Hepatic stellate cell (primary cell): ENCODE data around the gene IFNG.

ENCODE experiments used
- DNase-seq: peaks from one replicate; pipeline ENCODE4 v3.0.0; 2011; ENCODE audit warnings: low spot score

IFNG gene

DNA sequence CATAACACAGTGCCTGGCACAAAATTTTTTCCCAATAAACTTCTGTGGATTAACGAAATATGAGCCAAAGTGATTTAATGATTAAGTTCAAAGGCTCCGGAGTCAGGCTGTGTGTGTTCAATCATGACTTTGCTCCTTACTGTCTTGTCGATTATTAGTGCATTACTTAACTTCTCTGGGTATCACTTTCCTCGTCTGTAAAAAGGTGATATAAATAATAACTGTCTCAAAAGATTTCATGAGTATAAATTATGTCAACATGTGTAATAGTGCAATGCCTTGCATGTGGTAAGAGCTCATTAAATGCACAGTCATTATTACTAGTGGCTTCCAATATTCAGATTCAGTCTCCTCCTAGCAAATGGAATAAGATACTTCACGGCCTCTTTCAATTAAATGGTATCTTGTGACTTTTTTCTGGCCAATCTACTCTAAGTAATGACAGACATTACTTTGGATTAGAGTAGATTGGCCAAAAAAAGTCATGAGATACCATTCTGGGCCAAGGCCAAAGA, 6.8 kb upstream of the IFNG start:
- no peak for DNase-seq

DNA sequence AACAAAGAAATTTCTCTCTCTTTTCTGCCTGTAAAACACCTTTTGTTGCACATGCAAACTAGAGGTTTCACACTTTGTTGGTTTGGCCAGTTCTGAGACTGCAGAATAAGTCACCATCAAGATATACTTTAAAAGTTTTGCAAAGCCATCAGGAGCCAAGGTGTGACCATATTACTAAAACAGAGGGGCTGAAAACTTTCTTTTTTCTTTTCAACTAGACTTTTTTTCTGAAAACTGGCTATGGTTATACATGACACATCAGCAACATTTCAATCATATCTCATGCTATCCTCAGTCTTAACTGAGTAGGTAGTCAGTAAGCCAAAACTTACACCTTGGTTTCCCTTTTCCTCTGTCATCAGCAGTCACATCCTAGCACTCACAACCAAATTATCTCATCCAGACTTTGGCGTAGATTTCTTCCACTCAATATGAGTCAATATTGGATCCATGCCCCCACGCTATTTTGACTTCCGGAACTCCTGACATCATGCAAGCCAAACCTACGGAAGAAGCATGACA, 4.1 kb upstream of the IFNG start:
- DNase-seq = no peak

DNA sequence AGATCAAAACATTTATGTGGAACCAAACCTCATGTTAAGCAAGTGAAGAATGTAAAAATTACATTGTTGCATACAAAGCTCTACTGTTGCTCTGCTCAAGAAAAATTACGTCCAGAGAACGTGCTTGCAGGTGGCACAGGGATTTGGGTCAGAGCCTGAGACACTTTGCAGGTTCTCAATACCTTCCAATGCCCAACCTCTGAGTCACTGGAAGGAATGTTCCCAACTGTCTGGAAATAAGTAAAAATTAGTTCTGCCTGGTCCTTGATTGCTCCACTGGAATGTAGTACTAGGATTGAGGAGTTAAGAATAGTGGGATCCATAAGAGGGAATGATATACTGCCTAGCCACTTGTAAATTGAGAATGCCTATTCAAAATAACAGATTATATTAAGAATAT, 2.8 kb upstream of the IFNG start:
- no peak for DNase-seq

DNA sequence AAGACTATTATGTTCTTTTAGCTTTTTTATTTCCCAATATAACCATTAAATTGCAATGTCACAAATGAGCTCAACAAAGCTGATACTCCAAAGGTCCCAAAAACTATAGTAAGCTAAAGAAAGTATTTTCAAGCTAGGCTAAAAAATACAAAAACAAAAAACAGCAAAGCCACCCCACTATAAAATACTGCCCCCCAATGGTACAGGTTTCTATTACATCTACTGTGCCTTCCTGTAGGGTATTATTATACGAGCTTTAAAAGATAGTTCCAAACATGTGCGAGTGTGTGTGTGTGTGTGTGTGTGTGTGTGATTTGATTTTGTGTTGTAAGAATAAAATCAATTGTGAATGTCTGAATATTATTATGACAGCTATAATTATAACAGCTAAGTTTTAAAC, 1.1 kb downstream of the IFNG start:
- DNase-seq = no peak

DNA sequence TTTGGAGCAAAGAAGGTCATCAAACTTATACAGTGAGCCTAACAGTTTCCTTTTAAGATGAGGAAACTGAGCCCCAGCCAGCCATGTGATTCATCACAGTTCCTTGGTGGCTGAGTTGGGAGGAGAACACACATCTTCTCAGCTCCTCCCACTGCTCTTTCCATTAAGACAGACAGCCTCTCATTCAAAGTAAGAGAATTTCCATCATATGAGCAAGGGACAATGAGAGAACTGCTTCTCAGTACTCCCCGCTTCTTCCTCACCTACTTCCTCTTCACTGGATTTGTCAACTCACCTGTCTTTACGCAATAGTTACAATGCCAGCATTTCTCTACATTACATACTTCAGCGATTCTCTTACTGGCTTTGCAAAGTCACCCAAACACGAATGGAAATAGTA, 2.2 kb downstream of the IFNG start:
- DNase-seq = no peak

DNA sequence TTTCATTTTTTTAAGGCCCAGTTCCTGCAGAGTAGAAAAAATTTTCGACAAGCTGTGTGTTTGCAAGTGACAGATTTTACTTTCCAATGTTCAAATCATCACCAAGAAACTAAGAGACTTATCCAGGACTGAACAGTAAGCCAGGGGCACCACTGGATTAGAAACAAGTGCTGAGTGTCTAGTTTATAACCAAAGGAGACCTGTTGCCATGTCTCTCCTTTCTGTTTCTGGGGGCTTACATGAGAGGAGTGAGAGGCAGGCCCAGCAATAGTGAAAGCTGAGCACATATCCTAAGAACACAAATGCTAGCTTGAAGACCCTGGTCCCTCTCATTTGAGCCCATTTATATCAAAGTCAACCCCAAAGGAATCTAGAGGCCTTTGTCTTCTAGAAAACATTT, 2.9 kb downstream of the IFNG start:
- DNase-seq = no peak

DNA sequence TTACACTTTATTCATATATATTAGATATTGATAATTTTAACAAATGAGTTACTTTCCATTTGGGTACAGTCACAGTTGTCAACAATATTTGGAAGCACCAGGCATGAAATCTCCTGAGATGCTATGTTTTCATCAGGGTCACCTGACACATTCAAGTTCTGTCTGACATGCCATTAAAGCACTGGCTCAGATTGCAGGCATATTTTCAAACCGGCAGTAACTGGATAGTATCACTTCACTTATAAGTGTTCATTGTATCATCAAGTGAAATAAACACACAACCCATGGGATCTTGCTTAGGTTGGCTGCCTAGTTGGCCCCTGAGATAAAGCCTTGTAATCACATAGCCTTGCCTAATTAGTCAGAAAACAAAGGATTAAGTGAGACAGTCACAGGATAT, 4.8 kb downstream of the IFNG start:
- no peak for DNase-seq

DNA sequence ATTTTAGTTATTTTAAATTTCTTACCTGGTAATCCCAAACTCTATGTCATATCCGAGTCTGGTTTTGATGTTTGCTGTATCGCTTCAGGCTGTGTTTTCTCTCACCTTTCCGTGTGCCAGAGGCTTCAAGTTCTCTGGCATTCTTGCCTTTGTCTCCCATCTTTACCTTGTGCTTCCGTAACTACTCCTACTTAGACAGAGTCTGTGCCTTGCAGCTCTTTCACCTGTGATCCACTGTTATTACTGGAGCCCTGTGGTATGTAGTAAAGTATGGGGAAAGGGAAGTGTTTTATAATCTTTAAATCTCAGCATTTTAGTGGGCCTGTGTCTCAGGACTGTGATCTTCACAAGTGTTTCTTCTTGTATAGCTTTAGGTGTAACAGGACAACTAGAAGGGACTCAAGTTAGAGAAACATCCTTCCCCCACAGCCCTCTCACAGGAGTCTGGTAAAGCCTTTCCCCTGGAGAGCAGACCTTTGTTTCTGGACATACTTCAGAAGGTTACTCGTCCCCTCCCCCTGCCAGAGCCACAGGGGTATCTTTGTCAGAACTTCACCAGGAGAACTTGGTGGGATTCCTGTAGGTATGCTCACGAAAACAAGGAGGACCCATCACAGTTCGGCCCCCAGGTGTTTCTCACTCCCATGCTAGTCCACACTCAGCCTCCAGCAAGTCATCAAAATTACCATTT, 11.1 kb downstream of the IFNG start:
- no peak for DNase-seq

DNA sequence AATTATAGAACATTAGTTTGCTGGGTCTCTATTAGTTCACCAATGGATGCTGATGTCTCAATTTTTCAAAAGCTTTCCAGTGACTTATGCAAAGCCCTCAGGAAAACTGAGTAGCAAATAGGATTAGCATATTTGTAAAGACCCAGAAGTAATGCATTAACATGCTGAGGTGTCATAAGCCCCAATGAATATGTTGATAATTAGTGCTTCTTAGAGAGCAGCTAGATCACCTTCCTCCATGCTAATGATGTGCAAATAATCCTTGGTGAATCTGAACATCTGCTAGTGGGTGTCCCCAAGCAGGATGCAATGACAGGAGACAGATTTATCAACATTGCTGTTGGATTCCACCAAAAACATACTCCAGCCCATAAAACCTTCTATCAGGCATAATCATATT, 19.0 kb downstream of the IFNG start:
- DNase-seq = no peak

DNA sequence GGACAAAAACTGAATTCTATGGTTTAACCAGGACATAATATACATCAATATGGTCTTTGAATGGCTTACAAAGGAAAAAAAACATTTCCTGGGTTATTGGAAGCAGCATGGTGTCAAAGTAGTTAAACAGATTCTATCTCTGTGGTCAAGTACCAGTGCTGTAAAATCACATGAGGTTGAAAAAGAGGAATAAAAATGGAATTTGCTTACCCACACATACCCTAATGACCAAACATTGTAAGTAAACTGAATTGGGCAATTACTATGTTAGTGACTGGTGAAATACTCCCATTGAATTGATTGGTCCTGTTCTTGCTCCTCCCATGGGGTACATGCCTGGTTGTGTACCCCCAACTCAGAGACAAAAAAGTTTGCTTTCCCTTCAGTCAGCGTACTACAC, 19.6 kb downstream of the IFNG start:
- no peak for DNase-seq

DNA sequence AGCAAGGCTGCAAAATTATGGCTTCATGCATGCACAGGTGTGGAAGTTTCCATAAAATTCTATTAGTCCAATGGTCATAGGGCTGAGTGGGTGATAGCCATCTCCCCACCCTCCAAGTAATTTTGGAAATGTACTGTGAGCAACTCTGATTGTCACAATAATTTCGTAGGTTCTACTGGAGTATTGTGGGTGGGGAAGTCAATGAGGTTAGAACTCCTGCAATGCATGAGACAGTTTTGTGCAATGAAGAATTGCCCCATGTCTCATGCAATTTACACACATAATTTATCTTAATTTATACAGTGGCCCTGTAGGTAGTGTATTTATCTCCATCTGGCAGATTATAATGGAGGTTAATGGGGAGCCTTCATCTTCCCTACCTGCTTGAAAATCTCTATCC, 20.5 kb downstream of the IFNG start:
- no peak for DNase-seq

DNA sequence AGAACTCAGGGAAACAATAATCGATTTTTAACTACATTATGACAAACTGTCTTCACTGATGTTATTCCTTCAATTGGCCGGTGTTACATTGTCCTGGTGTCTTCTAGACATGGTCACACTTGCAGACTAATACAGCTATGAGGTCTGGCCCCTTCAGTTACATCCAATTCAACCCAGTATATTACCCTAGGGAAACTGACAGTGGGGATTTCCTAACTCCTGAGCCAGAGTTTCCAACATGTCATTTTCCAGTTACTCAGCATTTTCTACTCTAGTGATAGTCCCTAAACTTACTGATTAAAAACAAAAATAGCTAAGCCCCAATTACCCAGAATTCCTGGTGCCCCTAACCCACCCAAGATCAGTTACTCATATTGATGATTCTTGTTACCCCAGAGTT, 21.1 kb downstream of the IFNG start:
- no peak for DNase-seq

DNA sequence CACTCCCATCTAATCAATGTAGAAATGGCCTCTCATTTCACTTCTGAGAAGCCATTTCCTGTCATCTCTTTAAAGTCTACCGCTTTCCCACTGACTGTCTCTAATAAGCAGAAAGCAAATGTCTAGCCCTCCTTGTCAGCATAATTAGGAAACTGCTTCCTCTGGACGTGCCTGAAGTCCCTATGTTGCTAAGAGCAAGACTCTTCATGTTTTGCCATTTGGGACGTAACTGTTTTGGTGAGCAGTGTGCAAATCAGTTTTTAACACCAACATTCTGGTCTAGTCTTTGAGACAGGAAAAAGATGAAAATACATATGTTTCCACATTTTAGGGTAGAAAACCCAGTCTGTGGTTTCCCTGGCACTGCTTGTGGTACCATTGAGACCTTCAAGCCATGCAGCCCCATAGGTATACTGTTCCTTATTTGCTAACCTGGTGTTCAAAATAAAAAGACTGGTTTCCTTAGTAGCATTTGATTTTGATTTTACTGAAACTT, 22.2 kb downstream of the IFNG start:
- no peak for DNase-seq

DNA sequence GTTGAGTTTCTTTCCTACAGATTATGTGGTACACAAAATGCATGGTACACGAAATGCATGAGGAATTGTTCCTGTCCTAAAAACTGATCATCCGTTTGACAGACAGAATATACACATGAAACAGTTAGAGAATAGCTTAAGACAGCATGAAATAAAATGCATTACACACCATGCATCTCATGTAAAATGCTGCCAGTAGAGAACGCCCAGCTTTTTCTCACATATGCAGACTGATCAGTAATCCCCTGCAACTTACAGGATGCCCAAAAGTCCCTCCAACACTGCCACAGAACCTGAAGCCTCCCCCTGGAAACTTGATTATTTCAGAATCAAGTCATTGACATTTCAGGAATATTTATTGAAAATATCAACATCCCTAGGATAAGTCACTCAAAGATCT, 24.0 kb downstream of the IFNG start:
- no peak for DNase-seq

DNA sequence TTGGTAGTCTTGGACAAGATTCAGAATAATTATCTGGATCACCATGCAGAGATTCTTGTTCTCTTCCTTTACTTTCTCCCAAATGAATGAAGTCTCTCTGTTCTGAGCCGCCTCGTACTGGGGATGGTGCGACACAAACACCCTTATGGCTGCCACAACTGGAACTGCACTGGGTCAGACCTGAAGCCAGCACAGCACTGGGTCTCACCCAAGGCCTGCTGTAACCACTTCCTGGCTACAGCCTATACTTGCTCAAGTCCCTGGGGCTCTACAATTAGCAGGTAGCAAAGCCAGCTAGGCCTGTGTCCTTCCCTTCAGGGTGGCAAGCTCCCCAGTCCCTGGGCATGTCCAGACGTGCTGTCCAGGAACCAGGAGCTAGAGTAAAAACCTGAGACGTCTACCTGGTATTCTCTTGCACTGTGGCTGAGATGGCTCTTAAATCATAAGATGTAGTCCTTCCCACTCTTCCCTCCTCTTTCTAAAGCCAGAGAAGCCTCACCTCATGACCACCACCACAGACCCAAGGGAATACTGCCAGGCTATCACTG, 27.6 kb downstream of the IFNG start:
- DNase-seq = no peak

DNA sequence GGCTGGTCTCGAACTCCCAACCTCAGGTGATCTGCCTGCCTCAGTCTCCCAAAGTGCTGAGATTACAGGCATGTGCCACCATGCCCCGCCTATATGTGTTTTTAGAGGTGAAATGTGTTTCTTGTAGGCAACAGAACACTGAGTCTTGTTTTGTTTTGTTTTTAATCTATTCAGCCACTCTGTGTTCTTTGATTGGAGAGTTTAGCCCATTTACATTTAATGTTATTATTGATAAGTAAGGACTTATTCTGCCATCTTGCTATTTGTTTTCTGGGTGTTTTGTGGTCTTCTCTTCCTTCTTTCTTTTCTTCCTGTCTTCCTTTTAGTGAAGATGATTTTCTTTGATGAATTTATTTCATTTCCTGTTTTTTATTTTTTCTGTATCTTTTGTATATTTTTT, 29.6 kb downstream of the IFNG start:
- DNase-seq = no peak

DNA sequence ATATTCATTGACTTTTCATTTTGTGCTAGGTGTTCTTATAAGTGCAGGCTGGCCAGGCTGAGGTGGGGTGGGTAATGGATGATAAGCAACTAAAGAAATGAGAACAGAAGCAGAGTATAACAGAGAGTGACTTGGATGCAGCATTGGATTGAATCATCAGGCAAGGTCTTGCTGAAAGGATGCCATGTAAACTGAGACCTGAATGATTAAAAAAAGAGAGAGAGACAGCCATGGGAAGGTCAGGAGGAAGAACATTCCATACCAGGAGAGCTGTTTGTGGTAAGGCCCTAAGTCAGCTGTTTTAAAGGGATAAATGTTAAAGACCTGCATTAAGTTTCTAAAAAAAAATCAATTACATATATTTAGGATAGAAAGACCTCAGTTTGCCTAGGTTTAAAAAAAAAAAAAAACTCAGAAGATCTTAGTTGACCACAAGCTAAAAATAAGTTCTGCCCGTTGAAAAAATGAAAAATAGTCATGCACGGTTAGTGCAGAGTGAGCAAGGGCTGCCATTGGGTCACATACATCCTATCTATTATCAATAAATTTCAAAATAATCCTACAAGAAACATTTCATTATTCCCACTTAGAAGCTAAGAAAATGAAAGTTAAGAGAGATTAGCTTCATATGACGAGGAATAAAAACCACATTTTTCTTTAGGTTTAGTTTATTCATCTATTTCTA, 37.2 kb downstream of the IFNG start:
- DNase-seq = no peak

DNA sequence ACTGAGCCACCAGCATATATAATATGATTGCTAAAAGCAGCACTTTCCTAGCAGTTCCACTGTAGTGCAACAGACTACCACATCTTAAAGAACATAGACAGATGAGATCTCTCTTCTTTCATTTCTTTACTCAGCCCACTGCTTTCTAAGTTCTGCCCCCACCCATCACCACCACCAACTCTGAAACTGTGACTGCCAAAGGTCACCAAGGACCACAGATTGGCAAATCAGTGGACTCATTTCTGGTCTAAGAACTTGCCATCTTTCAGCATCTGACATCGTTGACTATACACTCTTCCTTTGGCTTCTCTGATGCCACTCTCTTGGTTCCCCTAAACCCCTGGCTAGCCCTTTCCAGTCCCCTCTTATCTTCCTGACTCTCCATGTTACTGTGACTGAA, 38.4 kb downstream of the IFNG start:
- no peak for DNase-seq

DNA sequence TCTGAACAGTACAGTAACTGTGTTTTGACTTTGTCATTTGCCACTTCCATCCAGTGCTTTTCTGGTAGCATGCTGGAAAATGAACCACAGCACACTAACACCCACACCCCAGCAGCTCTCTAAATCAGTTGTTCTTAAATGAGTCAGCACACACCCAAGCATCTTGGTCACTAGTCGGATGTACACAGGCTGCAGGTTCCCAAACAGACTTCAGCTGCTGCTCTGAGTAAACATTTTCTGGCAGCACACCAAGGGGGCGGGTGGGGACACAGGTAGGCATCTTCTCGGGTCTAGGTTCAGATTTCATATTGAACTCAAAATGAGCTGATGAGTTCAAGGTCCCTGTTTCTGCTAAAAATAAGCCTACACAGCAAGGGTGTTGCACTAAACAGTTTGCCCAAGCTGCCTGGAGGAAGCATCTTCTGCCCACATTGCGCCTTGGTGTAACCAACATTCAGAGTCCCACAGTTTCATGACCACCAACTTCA, 39.8 kb downstream of the IFNG start:
- DNase-seq = no peak

DNA sequence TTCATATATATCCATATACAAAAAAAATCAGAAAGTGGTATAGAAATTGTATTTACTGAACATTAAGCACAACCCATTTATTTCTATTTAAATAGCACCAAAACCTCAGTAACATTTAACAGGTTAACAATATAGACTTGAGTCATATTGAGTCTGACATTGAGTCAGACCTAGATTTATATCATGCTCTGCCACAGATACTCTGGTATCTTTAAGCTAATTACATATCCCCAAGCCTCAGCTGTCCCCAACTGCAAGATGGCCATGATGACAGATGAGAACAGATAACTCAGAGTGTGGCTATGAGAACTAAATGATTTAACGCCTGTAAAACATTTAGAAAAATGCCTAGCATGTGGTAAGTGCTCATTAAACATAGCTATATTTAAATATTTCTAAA, 40.3 kb downstream of the IFNG start:
- no peak for DNase-seq

DNA sequence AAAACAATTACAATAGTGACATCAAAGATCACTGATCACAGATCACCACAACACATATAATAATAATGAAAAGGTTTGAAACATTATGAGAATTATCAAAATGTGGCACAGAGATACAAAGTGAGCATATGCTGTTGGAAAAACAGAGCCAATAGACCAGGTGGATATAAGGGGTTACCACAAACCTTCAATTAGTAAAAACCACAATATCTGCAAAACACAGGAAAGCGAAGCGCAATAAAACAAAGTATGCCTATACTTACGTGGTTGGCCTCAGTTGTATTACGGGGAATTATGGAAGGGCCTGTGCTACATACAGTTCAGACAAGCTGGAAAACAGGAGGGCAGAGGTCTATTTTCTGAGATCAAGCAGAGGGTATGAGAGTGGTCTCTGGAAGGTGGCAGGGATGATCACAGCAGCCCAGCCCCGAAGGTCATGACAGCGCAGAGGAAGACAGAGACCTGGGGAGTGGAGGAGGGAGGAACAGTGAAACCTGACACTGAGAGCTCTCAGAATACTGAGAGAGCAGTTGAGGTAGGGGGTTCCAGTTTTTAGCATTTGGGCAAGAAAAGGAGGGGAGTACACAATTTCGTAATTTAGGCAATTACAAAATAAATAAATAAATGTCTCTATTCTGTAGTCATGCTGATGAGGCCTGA, 41.3 kb downstream of the IFNG start:
- no peak for DNase-seq

DNA sequence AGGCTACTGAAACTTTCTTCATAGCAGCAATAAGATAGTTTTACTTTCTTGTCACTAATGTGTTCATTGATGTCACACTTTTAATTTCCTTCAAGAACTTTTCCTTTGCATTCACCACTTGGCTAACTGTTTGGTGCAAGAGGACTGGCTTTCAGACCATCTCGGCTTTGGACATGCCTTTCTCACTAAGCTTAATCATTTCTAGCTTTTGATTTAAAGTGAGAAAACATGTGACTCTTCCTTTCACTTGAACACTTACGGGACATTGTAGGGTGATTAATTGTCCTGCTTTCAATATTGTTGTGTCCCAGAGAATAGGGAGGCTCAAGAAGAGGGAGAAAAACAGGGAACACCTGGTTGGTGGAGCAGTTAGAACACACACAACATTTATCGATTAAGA, 41.9 kb downstream of the IFNG start:
- DNase-seq = no peak

DNA sequence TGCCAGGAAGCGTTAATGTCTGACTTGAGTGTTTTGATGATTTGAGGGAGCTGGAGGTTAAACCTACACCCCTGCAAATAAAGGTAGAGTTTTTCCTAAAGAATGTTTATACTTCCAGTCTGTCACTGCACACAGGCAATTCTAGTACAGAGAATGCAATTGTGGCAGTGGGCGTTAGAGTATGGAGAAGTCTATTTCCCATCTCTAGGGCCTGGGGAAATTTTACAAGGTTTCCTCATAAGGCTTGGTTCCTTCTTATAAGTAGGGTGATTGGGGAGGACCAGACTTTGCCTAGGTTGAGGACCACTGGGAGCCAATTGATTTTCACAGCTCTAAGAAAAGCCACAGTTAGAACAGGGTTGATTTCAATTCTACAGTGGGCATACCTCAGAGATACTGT, 44.3 kb downstream of the IFNG start:
- DNase-seq = no peak
